IPS-18a (cell line): Measurements from ENCODE around the gene CDC42SE2.

Experiments used
- H3K27ac ChIP-seq: one replicate; pipeline ENCODE4 v1.5.1; 2013; ENCODE audit warnings: low read length
- H3K27me3 ChIP-seq: one replicate; pipeline ENCODE4 v1.6.1; 2013; ENCODE audit warnings: mild to moderate bottlenecking, low read length; ENCODE audit not compliant: control insufficient read depth, insufficient read depth
- H3K36me3 ChIP-seq: one replicate; pipeline ENCODE4 v1.6.1; 2013; ENCODE audit warnings: low read depth, low read length; ENCODE audit not compliant: control insufficient read depth
- H3K4me1 ChIP-seq: one replicate; pipeline ENCODE4 v1.6.1; 2013; ENCODE audit warnings: low read depth, low read length; ENCODE audit not compliant: control insufficient read depth
- H3K4me3 ChIP-seq: one replicate; pipeline ENCODE4 v1.5.1; 2013; ENCODE audit warnings: low read length
- H3K9ac ChIP-seq: one replicate; pipeline ENCODE4 v1.6.1; 2013; ENCODE audit warnings: mild to moderate bottlenecking, low read length, moderate library complexity
- H3K9me3 ChIP-seq: one replicate; pipeline ENCODE4 v1.6.1; 2013; ENCODE audit warnings: low read depth, low read length; ENCODE audit not compliant: control insufficient read depth

The CDC42SE2 gene

GRCh38 chr5:131405674-131406073 lies 141.8 kb downstream of the CDC42SE2 start:
- no peaks in the 10 kb centered on the region for H3K4me1 ChIP-seq
- H3K27ac ChIP-seq = no peak overlapping the region
- H3K27me3 ChIP-seq = no peaks in the 10 kb centered on the region
- H3K9me3 ChIP-seq = no peaks in the 10 kb centered on the region
- no peak overlapping the region for H3K9ac ChIP-seq
- no peak overlapping the region for H3K4me3 ChIP-seq
- H3K36me3 ChIP-seq = peaks cover 10% of the 10 kb centered on the region

- no peak overlapping the region for H3K4me3 ChIP-seq
- H3K9ac ChIP-seq = no peak overlapping the region
- no peaks in the 10 kb centered on the region for H3K4me1 ChIP-seq
- no peaks in the 10 kb centered on the region for H3K9me3 ChIP-seq
- H3K36me3 ChIP-seq = peaks cover 10% of the 10 kb centered on the region
- H3K27ac ChIP-seq = no peak overlapping the region
- no peaks in the 10 kb centered on the region for H3K27me3 ChIP-seq
Measured at GRCh38 chr5:131406076-131406475, 142.2 kb downstream of the CDC42SE2 start.

- H3K36me3 ChIP-seq = peaks cover 10% of the 10 kb centered on the region
- H3K4me3 ChIP-seq = no peak overlapping the region
- no peaks in the 10 kb centered on the region for H3K27me3 ChIP-seq
- H3K4me1 ChIP-seq = no peaks in the 10 kb centered on the region
- no peak overlapping the region for H3K27ac ChIP-seq
- H3K9ac ChIP-seq = no peak overlapping the region
- no peaks in the 10 kb centered on the region for H3K9me3 ChIP-seq
Measured at GRCh38 chr5:131406975-131407638, 143.3 kb downstream of the CDC42SE2 start.

- no peaks in the 10 kb centered on the region for H3K36me3 ChIP-seq
- no peak overlapping the region for H3K27ac ChIP-seq
Measured at GRCh38 chr5:131413605-131414559, 150.0 kb downstream of the CDC42SE2 start.

GRCh38 chr5:131416729-131417128 lies 152.9 kb downstream of the CDC42SE2 start:
- H3K36me3 ChIP-seq = no peaks in the 10 kb centered on the region
- no peak overlapping the region for H3K4me3 ChIP-seq
- no peaks in the 10 kb centered on the region for H3K4me1 ChIP-seq
- no peaks in the 10 kb centered on the region for H3K9me3 ChIP-seq
- no peak overlapping the region for H3K27ac ChIP-seq
- no peaks in the 10 kb centered on the region for H3K27me3 ChIP-seq
- no peak overlapping the region for H3K9ac ChIP-seq

More at GRCh38 chr5:131413605-131414559, 150.0 kb downstream of the CDC42SE2 start:
- no peaks in the 10 kb centered on the region for H3K27me3 ChIP-seq
- H3K9me3 ChIP-seq = no peaks in the 10 kb centered on the region
- H3K4me1 ChIP-seq = no peaks in the 10 kb centered on the region
- H3K4me3 ChIP-seq = no peak overlapping the region
- H3K9ac ChIP-seq = no peak overlapping the region

- H3K4me1 ChIP-seq = no peaks in the 10 kb centered on the region
- H3K36me3 ChIP-seq = no peaks in the 10 kb centered on the region
Measured at GRCh38 chr5:131417240-131417869, 153.5 kb downstream of the CDC42SE2 start.

GRCh38 chr5:131418846-131419245 lies 155.0 kb downstream of the CDC42SE2 start:
- Histone ChIP-seq H3K4me1 (no peaks in the 10 kb centered on the region), H3K36me3 (no peaks in the 10 kb centered on the region), H3K4me3 (no peak overlapping the region), H3K27ac (no peak overlapping the region), H3K27me3 (no peaks in the 10 kb centered on the region), H3K9ac (no peak overlapping the region), H3K9me3 (no peaks in the 10 kb centered on the region)

More at GRCh38 chr5:131417240-131417869, 153.5 kb downstream of the CDC42SE2 start:
- Histone ChIP-seq H3K4me3 (no peak overlapping the region), H3K27me3 (no peaks in the 10 kb centered on the region), H3K9me3 (no peaks in the 10 kb centered on the region), H3K27ac (no peak overlapping the region), H3K9ac (no peak overlapping the region)

- Histone ChIP-seq H3K9me3 (no peaks in the 10 kb centered on the region), H3K27me3 (no peaks in the 10 kb centered on the region), H3K9ac (no peak overlapping the region), H3K4me1 (no peaks in the 10 kb centered on the region), H3K27ac (no peak overlapping the region), H3K4me3 (no peak overlapping the region), H3K36me3 (no peaks in the 10 kb centered on the region)
Measured at GRCh38 chr5:131419877-131420276, 156.0 kb downstream of the CDC42SE2 start.

- Histone ChIP-seq H3K4me3 (no peak overlapping the region), H3K9me3 (no peaks in the 10 kb centered on the region), H3K27me3 (no peaks in the 10 kb centered on the region), H3K27ac (no peak overlapping the region), H3K4me1 (no peaks in the 10 kb centered on the region), H3K36me3 (peaks cover 9% of the 10 kb centered on the region), H3K9ac (no peak overlapping the region)
Measured at GRCh38 chr5:131423056-131423455, 159.2 kb downstream of the CDC42SE2 start.

GRCh38 chr5:131426011-131426410 lies 162.2 kb downstream of the CDC42SE2 start:
- Histone ChIP-seq H3K4me3 (no peak overlapping the region), H3K4me1 (no peaks in the 10 kb centered on the region), H3K27ac (no peak overlapping the region), H3K27me3 (no peaks in the 10 kb centered on the region), H3K9me3 (no peaks in the 10 kb centered on the region), H3K9ac (no peak overlapping the region), H3K36me3 (peaks cover 26% of the 10 kb centered on the region)

GRCh38 chr5:131430794-131431193 lies 166.9 kb downstream of the CDC42SE2 start:
- Histone ChIP-seq H3K4me3 (no peak overlapping the region), H3K9me3 (no peaks in the 10 kb centered on the region), H3K27me3 (no peaks in the 10 kb centered on the region), H3K36me3 (peaks cover 45% of the 10 kb centered on the region), H3K27ac (no peak overlapping the region), H3K4me1 (no peaks in the 10 kb centered on the region), H3K9ac (no peak overlapping the region)
